ES-I3 (cell line): ENCODE data around the gene GOLGA2.

ENCODE experiments used
- H3K36me3 ChIP-seq: 2 replicates; pipeline ENCODE4 v1.6.1; 2013; ENCODE audit warnings: mild to moderate bottlenecking, low read length, control low read depth, moderate library complexity; ENCODE audit not compliant: insufficient read depth
- H3K4me1 ChIP-seq: 2 replicates; pipeline ENCODE4 v1.6.1; 2013; ENCODE audit warnings: mild to moderate bottlenecking, control low read depth, low read length; ENCODE audit not compliant: insufficient read depth
- H3K9ac ChIP-seq: 2 replicates; pipeline ENCODE4 v1.6.1; 2013; ENCODE audit warnings: low read depth, mild to moderate bottlenecking, low read length, moderate library complexity
- H3K9me3 ChIP-seq: 2 replicates; pipeline ENCODE4 v1.6.1; 2013; ENCODE audit warnings: mild to moderate bottlenecking, low read length, moderate library complexity; ENCODE audit not compliant: control insufficient read depth, insufficient read depth

Gene GOLGA2

GRCh38 chr9:128213746-128214497 lies 61.9 kb downstream of the GOLGA2 start:
- H3K36me3 ChIP-seq = no peaks in the 10 kb centered on the region
- no peak overlapping the region for H3K9ac ChIP-seq
- H3K4me1 ChIP-seq = peaks cover 14% of the 10 kb centered on the region; the same call in 1 of the 2 replicates
- H3K9me3 ChIP-seq = no peaks in the 10 kb centered on the region

- H3K9ac ChIP-seq = no peak overlapping the region
- peaks cover 10% of the 10 kb centered on the region; the same call in 1 of the 2 replicates for H3K4me1 ChIP-seq
- H3K36me3 ChIP-seq = no peaks in the 10 kb centered on the region
- H3K9me3 ChIP-seq = no peaks in the 10 kb centered on the region
Measured at GRCh38 chr9:128211981-128212281, 63.9 kb downstream of the GOLGA2 start.

GRCh38 chr9:128211186-128211980 lies 64.4 kb downstream of the GOLGA2 start:
- Histone ChIP-seq H3K4me1 (peaks cover 10% of the 10 kb centered on the region; the same call in 1 of the 2 replicates), H3K36me3 (no peaks in the 10 kb centered on the region), H3K9ac (no peak overlapping the region), H3K9me3 (no peaks in the 10 kb centered on the region)

GRCh38 chr9:128208946-128209669 lies 66.7 kb downstream of the GOLGA2 start:
- H3K4me1 ChIP-seq = peaks cover 4% of the 10 kb centered on the region; the same call in 1 of the 2 replicates
- no peaks in the 10 kb centered on the region for H3K36me3 ChIP-seq
- H3K9ac ChIP-seq = no peak overlapping the region
- no peaks in the 10 kb centered on the region for H3K9me3 ChIP-seq

GRCh38 chr9:128208386-128208785 lies 67.4 kb downstream of the GOLGA2 start:
- H3K36me3 ChIP-seq = no peaks in the 10 kb centered on the region
- H3K4me1 ChIP-seq = peaks cover 4% of the 10 kb centered on the region; the same call in 1 of the 2 replicates
- H3K9me3 ChIP-seq = no peaks in the 10 kb centered on the region
- no peak overlapping the region for H3K9ac ChIP-seq

- Histone ChIP-seq H3K4me1 (peaks cover 11% of the 10 kb centered on the region), H3K36me3 (no peaks in the 10 kb centered on the region), H3K9me3 (no peaks in the 10 kb centered on the region), H3K9ac (no peak overlapping the region)
Measured at GRCh38 chr9:128206916-128207910, 68.6 kb downstream of the GOLGA2 start.

DNA sequence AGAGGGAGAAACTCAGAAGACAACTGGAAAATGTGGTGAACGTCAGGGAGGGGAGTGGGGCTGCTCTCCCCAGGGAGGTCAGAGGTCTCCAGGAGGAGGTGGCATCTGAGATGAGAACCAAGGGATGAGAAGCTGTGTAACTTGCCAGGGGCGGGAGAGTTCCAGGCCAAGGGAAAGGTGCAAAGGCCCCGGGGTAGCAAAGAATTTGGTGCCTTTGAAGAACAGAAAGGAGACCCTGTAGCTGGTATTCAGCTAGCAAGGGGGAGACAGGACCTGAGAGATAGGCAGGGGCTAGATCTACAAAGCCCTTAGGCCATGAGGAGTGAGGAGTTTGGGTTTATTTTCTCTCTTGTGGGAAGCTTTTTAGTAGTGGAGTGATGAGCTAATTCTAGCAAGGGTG lies 69.3 kb downstream of the GOLGA2 start:
- Histone ChIP-seq H3K4me1 (peaks cover 16% of the 10 kb centered on the region), H3K9me3 (no peaks in the 10 kb centered on the region), H3K9ac (no peak overlapping the region), H3K36me3 (no peaks in the 10 kb centered on the region)
